ENCODE results near the gene FOXL1. TPM values are rescaled to one million over a fixed set of nuclear protein-coding genes. Genes with fewer than 3 reads are reported as not detected.

The FOXL1 gene
- total RNA-seq, 6 experiments from 2014 or later: 0.15 to 0.74 (median 0.46) TPM; not detected in 2

- H3K27ac ChIP-seq: no peak overlapping the region
- DNase-seq: peak in 2 of 3 donors; percentile 67 to 68
- ATAC-seq: peak; percentile 56 to 78 (median 68)
Measured at GRCh38 chr16:86575754-86576557, 2.4 kb upstream of the FOXL1 start.

GRCh38 chr16:86576591-86577313 lies 1.6 kb upstream of the FOXL1 start:
- no peaks in the 10 kb centered on the region for H3K4me1 ChIP-seq
- peak overlapping the region in 1 of 3 donors; percentile 43 for H3K4me3 ChIP-seq
- ATAC-seq (no peak), DNase-seq (no peak)
- peaks cover 0 to 15% of the 10 kb centered on the region in 2 donors for H3K27me3 ChIP-seq
- WGBS (ENCODE audit: insufficient coverage, low coverage, low lambda C conversion rate, missing lambda C conversion rate): 17% methylated on average over 11 of the region's 33 CpGs
- intact Hi-C loops (cut with DNase I): loop anchor here in 1 of 2 donors (10.0 kb wide), 1 partner anchor 488 kb away; no protein-coding TSS in a partner anchor
- TF ChIP-seq CTCF (IDR thresholded peaks at IDR 0.05): no peak
- TF ChIP-seq POLR2A (IDR thresholded peaks at IDR 0.05): no peak
- no peak overlapping the region for H3K27ac ChIP-seq
- no peaks in the 10 kb centered on the region for H3K9me3 ChIP-seq
- H3K36me3 ChIP-seq: no peaks in the 10 kb centered on the region

More at GRCh38 chr16:86575754-86576557, 2.4 kb upstream of the FOXL1 start:
- peaks cover 0 to 22% of the 10 kb centered on the region in 2 donors for H3K27me3 ChIP-seq
- peak overlapping the region in 2 of 3 donors; percentile 21 to 43 for H3K4me3 ChIP-seq
- under 1% methylated on average over 44 of the region's 54 CpGs for WGBS (ENCODE audit: insufficient coverage, low coverage, low lambda C conversion rate, missing lambda C conversion rate)
- TF ChIP-seq POLR2A (IDR thresholded peaks at IDR 0.05) (no peak), CTCF (IDR thresholded peaks at IDR 0.05) (peak; percentile 27 to 42 (median 39))
- no peaks in the 10 kb centered on the region for H3K9me3 ChIP-seq
- intact Hi-C loops (cut with DNase I): loop anchor here in 1 of 2 donors (10.0 kb wide), 1 partner anchor 489 kb away; no protein-coding TSS in a partner anchor
- no peaks in the 10 kb centered on the region for H3K4me1 ChIP-seq
- no peaks in the 10 kb centered on the region for H3K36me3 ChIP-seq

- no peaks in the 10 kb centered on the region for H3K4me1 ChIP-seq
- H3K27ac ChIP-seq: peak overlapping the region in 1 of 3 donors; percentile 64
- H3K9me3 ChIP-seq: no peaks in the 10 kb centered on the region
- DNase-seq (no peak), ATAC-seq (no peak)
- H3K27me3 ChIP-seq: peaks cover 0 to 15% of the 10 kb centered on the region in 2 donors
- H3K36me3 ChIP-seq: no peaks in the 10 kb centered on the region
- intact Hi-C loops (cut with DNase I): loop anchor here in 1 of 2 donors (10.0 kb wide), 1 partner anchor 487 kb away; no protein-coding TSS in a partner anchor
- H3K4me3 ChIP-seq: no peak overlapping the region
- WGBS (ENCODE audit: insufficient coverage, low coverage, low lambda C conversion rate, missing lambda C conversion rate): 21% methylated on average over 10 of the region's 12 CpGs
- TF ChIP-seq CTCF (IDR thresholded peaks at IDR 0.05) (no peak), POLR2A (IDR thresholded peaks at IDR 0.05) (no peak)
Measured at GRCh38 chr16:86577314-86577971, 906 bp upstream of the FOXL1 start.

- DNase-seq: peak in 1 of 3 donors; percentile 55
- intact Hi-C loops (cut with DNase I): loop anchor here in 1 of 2 donors (10.0 kb wide), 1 partner anchor 486 kb away; no protein-coding TSS in a partner anchor
- H3K9me3 ChIP-seq: no peaks in the 10 kb centered on the region
- WGBS (ENCODE audit: insufficient coverage, low coverage, low lambda C conversion rate, missing lambda C conversion rate): 10% methylated on average over 2 of the region's 69 CpGs
- peak overlapping the region in 1 of 3 donors; percentile 4 for H3K4me3 ChIP-seq
- H3K27me3 ChIP-seq: peaks cover 0 to 15% of the 10 kb centered on the region in 2 donors
- ATAC-seq: peak in 1 of 4 donors; percentile 24
- H3K4me1 ChIP-seq: no peaks in the 10 kb centered on the region
- H3K36me3 ChIP-seq: no peaks in the 10 kb centered on the region
- TF ChIP-seq CTCF (IDR thresholded peaks at IDR 0.05): no peak
- TF ChIP-seq POLR2A (IDR thresholded peaks at IDR 0.05): no peak
- peak overlapping the region in 2 of 3 donors; percentile 2 to 24 for H3K27ac ChIP-seq
Measured at GRCh38 chr16:86578611-86579267, 390 bp downstream of the FOXL1 start.
